Esophagus muscularis mucosa (tissue), 4 donors: ENCODE results near the gene MOXD1. TPM values are rescaled to one million over a fixed set of nuclear protein-coding genes. Genes with fewer than 3 reads are reported as not detected.

Source experiments
- DNase-seq: peaks from one replicate; pipeline ENCODE4 v3.0.0-alpha.2; 2017; ENCODE audit errors: extremely low spot score
- H3K27ac ChIP-seq, 4 donors: fragments of 200-600 bp; sonication (generic); replicated peaks in 1 of 4; 1 replicate in 3 of 4; 2 replicates in 1 of 4; pipeline ENCODE4 v1.5.1; 2016 to 2019; ENCODE audit warnings: mild to moderate bottlenecking in 1 of 4
- H3K27me3 ChIP-seq, 4 donors: fragments of 200-600 bp; sonication (generic); one replicate each; pipeline versions ENCODE4 v1.5.1 to v1.6.0; 2016 to 2019
- H3K36me3 ChIP-seq, 4 donors: fragments of 200-600 bp; sonication (generic); one replicate each; pipeline ENCODE4 v1.5.1; 2016 to 2019
- H3K4me1 ChIP-seq, 4 donors: fragments of 200-600 bp; sonication (generic); one replicate each; pipeline ENCODE4 v1.5.1; 2016 to 2019
- H3K4me3 ChIP-seq, 4 donors: fragments of 200-600 bp; sonication (generic); 1 replicate in 2 of 4; 2 replicates in 2 of 4; pipeline ENCODE4 v1.5.1; 2016 to 2019; ENCODE audit warnings: mild to moderate bottlenecking in 4 of 4, moderate library complexity in 1 of 4
- H3K9me3 ChIP-seq, 4 donors: fragments of 200-600 bp; sonication (generic); 1 replicate in 3 of 4; 2 replicates in 1 of 4; pipeline ENCODE4 v1.5.1; 2016 to 2019
- EP300 ChIP-seq: sonication (generic); formaldehyde crosslinking; IDR thresholded peaks from one replicate; pipeline ENCODE4 v1.6.1; 2017; ENCODE audit warnings: antibody characterized with exemption
- POLR2A ChIP-seq: fragments of 450-650 bp; IDR thresholded peaks from one replicate; pipeline ENCODE4 v1.6.1; 2017; ENCODE audit warnings: antibody characterized with exemption, moderate library complexity, mild to moderate bottlenecking, low read depth
- POLR2AphosphoS5 ChIP-seq, 2 donors: sonication (generic); formaldehyde crosslinking; IDR thresholded peaks; one replicate each; pipeline ENCODE4 v1.6.1; 2017; ENCODE audit warnings: antibody characterized with exemption in 2 of 2
- WGBS: methylation state at CpG from one replicate; pipeline ENCODE4 v1.1.5; 2018; 5-methylcytosine and 5-hydroxymethylcytosine counted together
- intact Hi-C: fragments of 100-400 bp; cut with DNase I; formaldehyde crosslinking; loops from one replicate; pipeline ENCODE4 v1.15.1; 2023
- total RNA-seq, 4 donors: library from RNA; depleted of rRNA; stranded (reverse); fragments of >200 nt; gene quantifications; one replicate each; pipeline versions ENCODE4 v1.1.0 to v1.2.1, GENCODE V29; 2016
- TF ChIP-seq, protein P1 (sequence below), 3 experiments: fragments of 200-600 bp in 2 of 3; fragments of 450-650 bp in 1 of 3; sonication (generic) in 2 of 3; IDR thresholded peaks; one replicate each; pipeline ENCODE4 v1.5.1; 2017 to 2019; ENCODE audit warnings: antibody characterized with exemption in 3 of 3, mild to moderate bottlenecking in 2 of 3, moderate library complexity in 1 of 3

The MOXD1 gene
- total RNA-seq, 4 donors from 2014 or later, result 14.2 to 32.4 (median 23.6) TPM

DNA sequence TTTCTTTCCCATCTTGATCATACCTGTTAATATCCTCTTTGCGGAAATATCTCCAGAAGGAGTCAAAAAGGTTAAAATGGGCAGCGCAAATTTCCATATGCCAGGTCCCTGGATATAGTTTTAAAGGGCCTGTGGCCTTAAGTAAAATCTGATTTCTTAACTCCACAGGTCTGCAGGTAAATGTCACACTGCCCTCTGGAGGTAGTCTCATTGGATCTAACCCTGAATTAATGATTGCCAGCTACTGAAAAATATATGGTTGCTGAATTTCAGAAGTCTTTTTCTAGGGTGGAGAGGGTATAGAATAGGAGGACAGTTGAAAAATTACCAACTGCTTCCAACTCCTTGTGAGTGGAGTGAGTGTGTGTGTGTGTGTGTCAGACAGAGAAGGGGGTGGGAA, 8.5 kb downstream of the MOXD1 start:
- no peaks in the 10 kb centered on the region for H3K36me3 ChIP-seq
- intact Hi-C loops, result no loop called here
- peak overlapping the region; percentile 54 to 70 (median 63) for H3K27ac ChIP-seq
- no peak overlapping the region for H3K4me3 ChIP-seq
- H3K4me1 ChIP-seq, result peaks cover 0 to 26% (median 8%) of the 10 kb centered on the region in 4 donors
- no peaks in the 10 kb centered on the region for H3K27me3 ChIP-seq
- WGBS, result 92% methylated on average over 2 of the region's 2 CpGs
- TF ChIP-seq EP300, result no peak
- TF ChIP-seq POLR2A, result no peak
- TF ChIP-seq, protein P1, sequence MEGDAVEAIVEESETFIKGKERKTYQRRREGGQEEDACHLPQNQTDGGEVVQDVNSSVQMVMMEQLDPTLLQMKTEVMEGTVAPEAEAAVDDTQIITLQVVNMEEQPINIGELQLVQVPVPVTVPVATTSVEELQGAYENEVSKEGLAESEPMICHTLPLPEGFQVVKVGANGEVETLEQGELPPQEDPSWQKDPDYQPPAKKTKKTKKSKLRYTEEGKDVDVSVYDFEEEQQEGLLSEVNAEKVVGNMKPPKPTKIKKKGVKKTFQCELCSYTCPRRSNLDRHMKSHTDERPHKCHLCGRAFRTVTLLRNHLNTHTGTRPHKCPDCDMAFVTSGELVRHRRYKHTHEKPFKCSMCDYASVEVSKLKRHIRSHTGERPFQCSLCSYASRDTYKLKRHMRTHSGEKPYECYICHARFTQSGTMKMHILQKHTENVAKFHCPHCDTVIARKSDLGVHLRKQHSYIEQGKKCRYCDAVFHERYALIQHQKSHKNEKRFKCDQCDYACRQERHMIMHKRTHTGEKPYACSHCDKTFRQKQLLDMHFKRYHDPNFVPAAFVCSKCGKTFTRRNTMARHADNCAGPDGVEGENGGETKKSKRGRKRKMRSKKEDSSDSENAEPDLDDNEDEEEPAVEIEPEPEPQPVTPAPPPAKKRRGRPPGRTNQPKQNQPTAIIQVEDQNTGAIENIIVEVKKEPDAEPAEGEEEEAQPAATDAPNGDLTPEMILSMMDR (IDR thresholded peaks at IDR 0.05), result no peak
- TF ChIP-seq POLR2AphosphoS5 (IDR thresholded peaks at IDR 0.05), result no peak
- DNase-seq, result no peak
- H3K9me3 ChIP-seq, result peaks cover 0 to 21% (median 15%) of the 10 kb centered on the region in 4 donors

DNA sequence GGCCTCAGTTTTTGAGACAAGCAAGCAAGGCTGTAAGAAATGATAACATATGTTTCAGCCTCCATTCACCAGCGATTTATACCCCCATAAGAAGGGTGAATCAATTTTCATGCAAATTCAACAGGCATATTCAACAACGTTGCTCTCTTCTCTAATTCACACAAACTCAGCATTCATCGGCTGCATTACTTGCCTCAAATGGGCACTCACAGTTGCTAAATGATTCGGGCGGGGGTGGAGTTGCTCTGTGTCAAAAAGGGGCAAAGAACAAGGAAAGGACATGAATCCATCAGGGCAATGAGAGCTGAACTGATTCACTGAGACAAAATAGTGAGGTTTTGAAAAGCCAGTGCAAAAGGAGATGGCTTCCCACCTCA, 9.0 kb downstream of the MOXD1 start:
- intact Hi-C loops, result no loop called here
- WGBS, result 62% methylated on average over 5 of the region's 5 CpGs
- peak overlapping the region; percentile 54 to 70 (median 63) for H3K27ac ChIP-seq
- peak overlapping the region in 3 of 4 donors; percentile 13 to 20 (median 15) for H3K4me3 ChIP-seq
- no peaks in the 10 kb centered on the region for H3K36me3 ChIP-seq
- H3K9me3 ChIP-seq, result peaks cover 0 to 21% (median 15%) of the 10 kb centered on the region in 4 donors
- TF ChIP-seq, protein P1 (IDR thresholded peaks at IDR 0.05), result no peak
- TF ChIP-seq EP300 (no peak), POLR2AphosphoS5 (IDR thresholded peaks at IDR 0.05) (no peak), POLR2A (no peak)
- no peak for DNase-seq
- no peaks in the 10 kb centered on the region for H3K27me3 ChIP-seq
- peaks cover 0 to 26% (median 8%) of the 10 kb centered on the region in 4 donors for H3K4me1 ChIP-seq

DNA sequence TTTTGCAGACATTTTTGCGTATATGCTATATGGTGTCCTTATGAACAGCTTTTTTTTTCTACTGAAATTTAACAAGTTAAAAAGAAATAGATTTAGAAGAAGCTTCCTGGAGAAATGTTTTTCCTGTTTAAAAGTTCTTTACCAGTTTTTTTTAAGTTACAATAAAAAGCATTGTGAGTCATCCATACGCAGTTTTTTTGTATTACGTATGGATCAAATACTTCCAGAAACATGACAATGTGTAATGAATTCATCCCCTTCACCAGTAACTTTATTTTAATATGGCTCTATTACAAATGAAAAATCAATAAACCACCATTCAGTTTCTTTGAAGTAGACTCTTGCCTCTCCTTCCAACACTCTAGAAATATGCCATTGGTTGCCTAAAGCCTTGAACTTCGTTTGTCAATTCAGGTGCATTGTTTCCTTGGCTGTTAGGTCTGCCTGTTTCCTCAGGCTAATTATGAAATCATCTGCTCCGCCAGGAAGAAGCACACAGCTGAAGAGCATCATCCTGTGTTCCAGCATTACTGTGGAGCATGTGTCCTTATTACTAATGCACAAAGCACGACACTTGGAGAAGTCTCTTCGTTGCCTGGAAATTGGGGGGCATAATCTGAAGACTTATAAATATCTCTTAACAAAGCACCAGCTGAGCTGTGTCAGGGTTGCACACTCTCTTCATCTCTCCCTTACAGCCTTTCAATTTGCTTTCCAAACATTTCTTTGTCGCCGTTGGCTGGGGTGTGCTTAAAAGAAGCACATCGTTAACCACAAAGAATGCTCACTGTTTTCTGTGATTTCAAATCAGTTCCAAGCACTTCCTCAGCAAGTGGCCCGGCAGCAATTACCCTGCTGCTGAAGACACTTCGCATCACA, 9.6 kb downstream of the MOXD1 start:
- Histone ChIP-seq H3K4me3 (peak overlapping the region in 3 of 4 donors; percentile 13 to 20 (median 15)), H3K9me3 (peaks cover 0 to 21% (median 15%) of the 10 kb centered on the region in 4 donors), H3K27me3 (no peaks in the 10 kb centered on the region), H3K36me3 (no peaks in the 10 kb centered on the region), H3K27ac (peak overlapping the region; percentile 54 to 70 (median 63)), H3K4me1 (peaks cover 0 to 26% (median 8%) of the 10 kb centered on the region in 4 donors)
- no peak for TF ChIP-seq POLR2A
- peak; percentile 48 to 62 for TF ChIP-seq POLR2AphosphoS5 (IDR thresholded peaks at IDR 0.05)
- no peak for TF ChIP-seq EP300
- DNase-seq, result no peak
- 45% methylated on average over 12 of the region's 12 CpGs for WGBS
- intact Hi-C loops, result no loop called here

DNA sequence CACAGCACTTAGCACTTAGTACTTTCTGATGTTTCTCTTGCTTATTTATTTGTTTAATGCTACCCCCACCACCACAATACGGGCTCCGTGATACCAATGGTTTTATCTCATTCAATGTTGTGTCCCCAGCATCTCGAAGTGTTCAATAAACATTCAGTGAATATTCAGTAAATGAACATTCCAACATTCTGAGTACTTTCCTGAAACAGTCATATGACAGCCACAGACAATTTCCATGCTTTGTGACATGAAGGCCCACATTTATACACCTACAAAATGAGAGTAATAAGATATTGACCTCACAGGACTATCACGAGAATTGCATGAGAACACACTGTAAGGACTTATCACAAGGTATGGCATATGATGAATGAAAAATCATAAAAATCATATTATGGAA, 10.8 kb downstream of the MOXD1 start:
- TF ChIP-seq POLR2AphosphoS5 (IDR thresholded peaks at IDR 0.05) (no peak), POLR2A (no peak), EP300 (no peak)
- TF ChIP-seq, protein P1 (IDR thresholded peaks at IDR 0.05), result no peak
- 85% methylated on average over 4 of the region's 4 CpGs for WGBS
- no peak overlapping the region for H3K4me3 ChIP-seq
- H3K9me3 ChIP-seq, result peaks cover 0 to 15% (median 10%) of the 10 kb centered on the region in 4 donors
- H3K27ac ChIP-seq, result no peak overlapping the region
- no peaks in the 10 kb centered on the region for H3K27me3 ChIP-seq
- H3K4me1 ChIP-seq, result peaks cover 0 to 26% (median 8%) of the 10 kb centered on the region in 4 donors
- DNase-seq, result no peak
- no peaks in the 10 kb centered on the region for H3K36me3 ChIP-seq
- intact Hi-C loops, result no loop called here

DNA sequence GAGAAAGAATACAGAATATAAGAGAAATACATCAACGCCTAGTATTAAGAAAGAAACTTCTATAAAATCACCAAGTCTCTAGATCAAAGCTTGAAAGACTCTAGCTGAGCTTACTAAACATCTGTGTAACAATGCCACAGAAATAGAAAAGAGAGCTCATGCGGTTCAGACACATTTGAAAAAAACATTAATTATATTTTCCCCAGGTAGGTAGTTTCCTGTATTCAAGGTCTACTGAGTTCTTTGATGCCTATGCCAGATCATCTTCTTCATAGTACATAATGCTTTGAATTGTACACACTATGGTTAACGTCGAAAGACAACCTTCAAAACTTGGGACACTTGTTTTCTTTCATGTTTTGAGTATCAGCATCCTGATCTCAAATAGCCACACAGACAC, 11.3 kb downstream of the MOXD1 start:
- Histone ChIP-seq H3K27ac (no peak overlapping the region), H3K27me3 (no peaks in the 10 kb centered on the region), H3K36me3 (no peaks in the 10 kb centered on the region), H3K9me3 (peaks cover 0 to 11% (median 6%) of the 10 kb centered on the region in 4 donors), H3K4me1 (peaks cover 0 to 26% (median 8%) of the 10 kb centered on the region in 4 donors), H3K4me3 (no peak overlapping the region)
- TF ChIP-seq POLR2AphosphoS5 (IDR thresholded peaks at IDR 0.05) (no peak), POLR2A (no peak), EP300 (no peak)
- TF ChIP-seq, protein P1 (IDR thresholded peaks at IDR 0.05), result no peak
- WGBS, result 80% methylated on average over 4 of the region's 4 CpGs
- DNase-seq, result no peak
- intact Hi-C loops, result no loop called here
